Stimulated activated naive CD8-positive, alpha-beta T cell treated with anti-CD3 and anti-CD28 coated beads, Interleukin-15, amount 100 ng/mL, for 72 hours (primary cell): ENCODE results near the gene YBX2.
A peak's percentile ranks its signal among the peaks of the same experiment; 100 is the strongest.

Source experiments
- ATAC-seq: fragments of 150-1000 bp; cut with Tn5 transposase; 2 replicates; pipeline ENCODE4 v1.10.0; 2021; ENCODE audit warnings: mild to moderate bottlenecking, moderate library complexity
- DNase-seq, 2 donors: peaks; one replicate each; pipeline ENCODE4 v3.0.0; 2021 to 2022
- H3K27ac Mint-ChIP-seq, 2 donors: one replicate each; pipeline ENCODE4 v1.8.0; 2022; ENCODE audit warnings: mild to moderate bottlenecking in 2 of 2, mixed read lengths in 2 of 2, moderate library complexity in 2 of 2
- H3K27me3 Mint-ChIP-seq: one replicate; pipeline ENCODE4 v1.8.0; 2022; ENCODE audit warnings: mixed read lengths
- H3K4me1 Mint-ChIP-seq: one replicate; pipeline ENCODE4 v1.8.0; 2022; ENCODE audit warnings: mild to moderate bottlenecking, mixed read lengths
- H3K4me3 Mint-ChIP-seq, 2 donors: one replicate each; pipeline ENCODE4 v1.8.0; 2022; ENCODE audit warnings: mild to moderate bottlenecking in 2 of 2, mixed read lengths in 2 of 2, moderate library complexity in 1 of 2
- H3K9me3 Mint-ChIP-seq, 2 donors: one replicate each; pipeline ENCODE4 v1.8.0; 2022; ENCODE audit warnings: mixed read lengths in 2 of 2

The YBX2 gene

GRCh38 chr17:7292729-7293128 is 1.7 kb downstream of the YBX2 start:
- Mint-ChIP-seq H3K27ac (no peak overlapping the region), H3K27me3 (peaks cover 53% of the 10 kb centered on the region), H3K4me3 (no peak overlapping the region), H3K4me1 (peaks cover 32% of the 10 kb centered on the region), H3K9me3 (no peaks in the 10 kb centered on the region)
- no peak for ATAC-seq
- no peak for DNase-seq

GRCh38 chr17:7292194-7292593 is 2.2 kb downstream of the YBX2 start:
- Mint-ChIP-seq H3K27ac (no peak overlapping the region), H3K27me3 (peaks cover 58% of the 10 kb centered on the region), H3K4me1 (peaks cover 32% of the 10 kb centered on the region)

DNA sequence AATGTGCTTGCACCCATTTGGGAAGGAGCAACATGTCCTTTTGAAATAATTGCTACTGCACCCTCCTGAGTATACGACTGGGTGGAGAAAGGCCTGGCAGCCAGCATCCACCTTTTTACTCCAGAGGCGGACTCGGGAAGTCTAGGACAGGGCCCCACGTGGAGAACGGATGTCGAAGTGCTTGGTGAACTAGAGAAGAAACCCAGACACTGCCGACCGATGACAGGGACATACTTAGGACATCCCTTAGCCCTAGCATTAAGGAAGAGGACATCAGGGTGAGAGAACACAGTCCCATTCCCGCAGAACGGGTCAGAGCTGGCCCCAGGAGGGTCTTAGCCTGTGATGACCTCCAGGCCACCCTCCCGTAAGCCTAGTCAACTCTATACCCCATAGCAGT is 3.8 kb downstream of the YBX2 start:
- H3K4me3 Mint-ChIP-seq, result no peak overlapping the region
- no peak overlapping the region for H3K27ac Mint-ChIP-seq
- no peaks in the 10 kb centered on the region for H3K9me3 Mint-ChIP-seq
- DNase-seq (no peak), ATAC-seq (no peak)
- peaks cover 19% of the 10 kb centered on the region for H3K4me1 Mint-ChIP-seq
- H3K27me3 Mint-ChIP-seq, result peaks cover 46% of the 10 kb centered on the region

More at GRCh38 chr17:7292194-7292593, 2.2 kb downstream of the YBX2 start:
- H3K9me3 Mint-ChIP-seq, result no peaks in the 10 kb centered on the region
- H3K4me3 Mint-ChIP-seq, result no peak overlapping the region
- ATAC-seq (no peak), DNase-seq (no peak)

DNA sequence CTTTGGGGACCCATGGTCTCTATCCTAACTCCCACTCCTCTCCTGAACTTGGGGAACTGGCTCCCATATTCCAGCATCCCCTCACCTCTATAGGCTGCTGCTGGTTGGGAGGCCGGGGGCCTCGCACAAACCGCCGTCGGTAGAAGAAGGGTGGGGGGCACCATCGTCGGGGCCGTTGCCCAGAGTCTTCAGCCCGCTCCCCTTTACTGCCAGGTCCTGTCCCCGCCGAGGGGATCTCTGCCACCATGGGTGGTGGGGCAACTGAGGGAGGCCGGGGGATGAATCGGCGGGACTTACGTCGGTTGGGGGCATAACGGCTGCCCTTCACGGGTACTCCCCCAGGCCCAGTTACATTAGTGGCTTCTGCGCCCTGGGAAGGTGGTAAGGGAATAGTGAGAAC is 4.3 kb downstream of the YBX2 start:
- H3K9me3 Mint-ChIP-seq, result no peaks in the 10 kb centered on the region
- no peak for DNase-seq
- no peak overlapping the region for H3K4me3 Mint-ChIP-seq
- peaks cover 14% of the 10 kb centered on the region for H3K4me1 Mint-ChIP-seq
- H3K27me3 Mint-ChIP-seq, result peaks cover 40% of the 10 kb centered on the region
- no peak for ATAC-seq
- H3K27ac Mint-ChIP-seq, result no peak overlapping the region

DNA sequence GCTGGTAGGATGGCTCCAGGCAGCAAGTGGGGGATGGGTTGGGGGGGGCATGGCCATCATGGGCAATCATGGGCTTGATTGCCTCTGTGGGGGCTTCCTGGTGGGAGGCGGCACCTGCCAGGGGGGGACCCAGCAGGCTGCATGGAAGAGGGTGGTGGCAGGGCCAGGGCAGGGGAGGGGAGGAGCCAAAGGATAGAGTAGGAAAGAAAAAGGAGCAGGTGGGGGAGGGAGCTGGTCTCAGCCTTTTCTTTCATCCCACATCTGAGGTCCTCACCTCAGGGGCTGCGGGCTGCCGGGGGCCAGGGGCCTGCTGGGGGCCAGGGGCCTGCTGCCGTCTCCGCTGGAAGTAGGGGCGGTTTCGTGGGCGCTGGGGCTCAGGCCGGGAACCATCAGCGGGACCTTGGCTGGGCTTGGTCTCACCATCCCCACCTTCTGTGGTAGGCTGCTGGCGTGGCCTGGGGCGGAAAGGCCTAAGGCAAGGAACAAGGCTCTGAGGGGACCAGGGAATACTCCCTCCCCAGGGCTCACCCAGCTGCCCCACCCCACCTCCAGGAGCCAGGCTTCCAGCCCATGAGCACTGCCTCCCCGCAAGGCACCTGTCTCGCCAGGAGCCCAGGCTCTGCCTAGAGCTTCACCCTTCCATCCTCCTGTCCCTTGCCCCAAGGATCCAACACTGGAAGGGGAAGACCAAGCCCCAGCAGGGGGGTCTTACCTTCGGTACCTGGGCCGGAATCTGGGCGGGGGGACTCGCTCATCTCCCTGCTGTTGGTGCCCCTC is 5.0 kb downstream of the YBX2 start:
- peaks cover 38% of the 10 kb centered on the region for H3K27me3 Mint-ChIP-seq
- DNase-seq (no peak), ATAC-seq (no peak)
- H3K9me3 Mint-ChIP-seq, result no peaks in the 10 kb centered on the region
- no peak overlapping the region for H3K4me3 Mint-ChIP-seq
- no peak overlapping the region for H3K27ac Mint-ChIP-seq
- peaks cover 9% of the 10 kb centered on the region for H3K4me1 Mint-ChIP-seq

GRCh38 chr17:7285679-7286078 is 8.8 kb downstream of the YBX2 start:
- Mint-ChIP-seq H3K9me3 (no peaks in the 10 kb centered on the region), H3K4me3 (no peak overlapping the region), H3K4me1 (peaks cover 31% of the 10 kb centered on the region), H3K27ac (peak overlapping the region in 1 of 2 donors; percentile 22), H3K27me3 (peaks cover 45% of the 10 kb centered on the region)
- no peak for ATAC-seq
- DNase-seq, result no peak

DNA sequence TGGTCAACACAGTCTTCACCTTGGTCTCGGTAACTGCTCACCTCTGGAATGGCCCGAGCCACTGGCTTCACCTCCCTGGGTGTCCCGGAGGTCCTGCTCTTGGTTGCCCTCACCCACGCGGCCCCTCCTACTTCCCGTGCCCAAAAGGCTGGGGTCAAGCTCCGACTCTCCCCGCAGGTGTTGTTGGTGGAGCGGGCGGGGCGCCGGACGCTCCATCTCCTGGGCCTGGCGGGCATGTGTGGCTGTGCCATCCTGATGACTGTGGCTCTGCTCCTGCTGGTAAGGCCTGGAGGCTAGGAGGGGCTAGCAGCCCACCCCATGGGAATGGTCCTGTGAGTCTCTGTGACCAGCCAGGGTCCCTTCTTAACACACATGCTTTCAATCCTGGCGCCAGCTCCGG is 9.5 kb downstream of the YBX2 start:
- Mint-ChIP-seq H3K4me3 (no peak overlapping the region), H3K9me3 (no peaks in the 10 kb centered on the region), H3K27me3 (peaks cover 51% of the 10 kb centered on the region), H3K27ac (no peak overlapping the region), H3K4me1 (peaks cover 39% of the 10 kb centered on the region)
- DNase-seq (no peak), ATAC-seq (no peak)

- DNase-seq (no peak), ATAC-seq (no peak)
- Mint-ChIP-seq H3K4me3 (no peak overlapping the region), H3K9me3 (no peaks in the 10 kb centered on the region), H3K27ac (peak overlapping the region in 1 of 2 donors; percentile 27), H3K27me3 (peaks cover 56% of the 10 kb centered on the region), H3K4me1 (peaks cover 39% of the 10 kb centered on the region)
These were observed 10.8 kb downstream of the YBX2 start for GRCh38 chr17:7283471-7284216.

GRCh38 chr17:7282752-7283321 is 11.6 kb downstream of the YBX2 start:
- H3K9me3 Mint-ChIP-seq, result no peaks in the 10 kb centered on the region
- no peak overlapping the region for H3K27ac Mint-ChIP-seq
- peaks cover 52% of the 10 kb centered on the region for H3K27me3 Mint-ChIP-seq
- H3K4me1 Mint-ChIP-seq, result peaks cover 39% of the 10 kb centered on the region
- DNase-seq (no peak), ATAC-seq (no peak)
- peak overlapping the region in 1 of 2 donors; percentile 95 for H3K4me3 Mint-ChIP-seq

DNA sequence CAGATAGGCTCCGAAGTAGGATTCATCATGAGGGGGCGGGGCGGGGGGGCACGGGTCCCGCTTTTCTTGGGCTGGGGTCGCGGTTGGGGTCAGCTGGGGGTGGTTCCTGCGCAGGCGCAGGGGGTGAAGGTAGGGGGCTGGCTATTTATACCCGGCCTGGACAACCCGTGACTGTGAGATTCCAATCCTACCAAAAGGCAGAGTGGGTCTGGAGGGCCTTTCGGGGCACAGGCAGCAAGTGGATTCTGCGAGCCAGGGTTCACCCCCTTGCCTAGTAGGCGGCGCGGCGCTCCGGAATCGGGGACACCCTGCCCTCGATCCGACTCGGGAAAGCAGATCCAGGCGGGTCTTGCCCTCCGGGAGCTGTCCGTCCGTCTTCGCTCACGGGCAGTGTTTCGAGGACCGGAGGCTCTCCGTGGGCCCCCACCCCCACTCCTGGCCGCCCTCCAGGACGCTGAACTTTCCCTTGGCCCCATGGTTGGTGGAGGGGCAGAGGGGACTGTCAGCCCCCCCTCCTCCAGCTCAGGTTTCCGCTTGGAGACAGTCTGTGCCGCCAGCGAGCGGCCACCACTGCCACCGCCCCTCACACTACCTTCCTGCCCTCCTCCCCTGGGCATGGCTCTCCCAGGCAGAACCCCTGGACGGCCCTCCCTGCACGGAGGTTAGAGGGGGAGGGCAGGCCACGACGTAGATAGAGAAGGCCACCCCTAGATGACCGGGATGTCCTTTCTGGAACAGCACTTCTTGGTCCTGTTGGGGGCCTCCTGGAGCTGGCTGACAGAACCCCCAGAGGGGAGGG is 12.3 kb downstream of the YBX2 start:
- peaks cover 45% of the 10 kb centered on the region for H3K27me3 Mint-ChIP-seq

GRCh38 chr17:7281074-7281952 is 13.1 kb downstream of the YBX2 start, which contains the start of gene SLC2A4:
TSS of gene SLC2A4 (plus strand) at chr17:7281718. CDS start at chr17:7281935, 217 bp downstream.
- Mint-ChIP-seq H3K4me1 (peaks cover 39% of the 10 kb centered on the region), H3K27ac (peak within 1 kb of the TSS; percentile 31 to 72), H3K27me3 (peaks cover 45% of the 10 kb centered on the region), H3K9me3 (no peaks in the 10 kb centered on the region), H3K4me3 (peak within 1 kb of the TSS; percentile 87 to 95)
- peak; percentile 80 to 88 for DNase-seq
- peak; percentile 80 for ATAC-seq

More for the DNA sequence above, 12.3 kb downstream of the YBX2 start:
- ATAC-seq, result no peak
- no peak for DNase-seq
- Mint-ChIP-seq H3K4me3 (peak overlapping the region; percentile 87 to 95), H3K27ac (no peak overlapping the region), H3K9me3 (no peaks in the 10 kb centered on the region), H3K4me1 (peaks cover 39% of the 10 kb centered on the region)

GRCh38 chr17:7280519-7281073 is 13.8 kb downstream of the YBX2 start:
- Mint-ChIP-seq H3K4me3 (peak overlapping the region; percentile 87 to 95), H3K27ac (peak overlapping the region; percentile 20 to 72), H3K27me3 (peaks cover 45% of the 10 kb centered on the region), H3K4me1 (peaks cover 39% of the 10 kb centered on the region), H3K9me3 (no peaks in the 10 kb centered on the region)
- peak; percentile 68 to 89 for DNase-seq
- ATAC-seq, result peak; percentile 87

DNA sequence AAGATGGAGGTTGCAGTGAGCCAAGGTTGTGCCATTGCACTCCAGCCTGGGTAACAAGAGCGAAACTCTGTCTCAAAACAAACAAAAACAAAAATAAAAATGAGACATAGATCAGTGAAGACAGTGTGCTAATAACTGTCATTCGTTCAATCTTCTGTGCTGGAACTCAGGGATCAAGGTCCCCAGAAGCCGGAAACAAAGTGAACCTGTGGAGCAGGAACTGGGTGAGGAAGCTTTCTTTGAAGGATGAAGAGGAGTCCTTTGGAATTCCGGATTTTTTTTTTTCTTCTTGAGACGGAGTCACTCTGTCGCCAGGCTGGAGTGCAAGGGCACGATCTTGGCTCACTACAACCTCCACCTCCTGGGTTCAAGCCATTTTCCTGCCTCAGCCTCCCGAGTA is 15.0 kb downstream of the YBX2 start:
- Mint-ChIP-seq H3K4me1 (peaks cover 39% of the 10 kb centered on the region), H3K9me3 (no peaks in the 10 kb centered on the region), H3K4me3 (no peak overlapping the region), H3K27me3 (peaks cover 43% of the 10 kb centered on the region), H3K27ac (no peak overlapping the region)
- ATAC-seq (no peak), DNase-seq (no peak)

GRCh38 chr17:7266784-7267183 is 27.7 kb downstream of the YBX2 start:
- DNase-seq (no peak), ATAC-seq (no peak)
- Mint-ChIP-seq H3K4me3 (no peak overlapping the region), H3K27ac (no peak overlapping the region), H3K9me3 (no peaks in the 10 kb centered on the region), H3K27me3 (peaks cover 26% of the 10 kb centered on the region), H3K4me1 (peaks cover 25% of the 10 kb centered on the region)
